Keratinocyte (primary cell): ENCODE measurements around the gene PPID. TPM values are rescaled to one million over a fixed set of nuclear protein-coding genes. Genes with fewer than 3 reads are reported as not detected.
"Not testable (repeated sequence)": the region's sequence is repeated elsewhere in the genome, so short reads cannot be mapped to it uniquely, and the experiment has no call there.

ENCODE experiments used
- DNase-seq: peaks from one replicate; pipeline ENCODE4 v3.0.0-alpha.2; 2011; ENCODE audit warnings: low read depth, missing footprints, low spot score
- FAIRE-seq: peaks from 2 replicates; lab custom pipeline; 2011; peaks lifted over from hg19 to GRCh38; lab: Jason Lieb, UNC
- H2AFZ ChIP-seq: 2 replicates; pipeline ENCODE4 v1.6.0; 2012; ENCODE audit warnings: low read length, control low read depth, inconsistent platforms; ENCODE audit not compliant: control insufficient read depth
- H3K27ac ChIP-seq: 2 replicates; pipeline ENCODE4 v1.5.1; 2011; ENCODE audit warnings: low read length; ENCODE audit not compliant: control insufficient read depth, insufficient read depth
- H3K27me3 ChIP-seq: 3 replicates; pipeline ENCODE4 v1.6.0; 2011; ENCODE audit warnings: low read length; ENCODE audit not compliant: control insufficient read depth, insufficient read depth; ENCODE audit errors: extremely low read depth
- H3K36me3 ChIP-seq, 2 experiments: 2 replicates in 1 of 2; 3 replicates in 1 of 2; pipeline ENCODE4 v1.5.1; 2011; ENCODE audit warnings: low read length in 2 of 2, mild to moderate bottlenecking in 1 of 2; ENCODE audit not compliant: control insufficient read depth in 2 of 2, insufficient read depth in 2 of 2; ENCODE audit errors: extremely low read depth in 1 of 2
- H3K4me1 ChIP-seq: 3 replicates; pipeline ENCODE4 v1.5.1; 2011; ENCODE audit warnings: low read length; ENCODE audit not compliant: control insufficient read depth, insufficient read depth; ENCODE audit errors: extremely low read depth
- H3K4me2 ChIP-seq: 3 replicates; pipeline ENCODE4 v1.6.0; 2011; ENCODE audit warnings: low read depth, low read length; ENCODE audit not compliant: control insufficient read depth, insufficient read depth; ENCODE audit errors: extremely low read depth
- H3K4me3 ChIP-seq, 3 experiments: fragments of 200-600 bp in 1 of 3; sonication (generic) in 1 of 3; 2 replicates in 2 of 3; 3 replicates in 1 of 3; pipeline ENCODE4 v1.5.1; 2011 to 2016; ENCODE audit warnings: low read length in 3 of 3, mild to moderate bottlenecking in 3 of 3, control low read depth in 2 of 3, inconsistent platforms in 1 of 3, low read depth in 1 of 3, mixed read lengths in 1 of 3, mixed run types in 1 of 3, moderate library complexity in 1 of 3; ENCODE audit not compliant: control insufficient read depth in 2 of 3, insufficient read depth in 2 of 3; ENCODE audit errors: extremely low read depth in 1 of 3
- H3K79me2 ChIP-seq: 2 replicates; pipeline ENCODE4 v1.6.0; 2012; ENCODE audit warnings: low read length; ENCODE audit not compliant: control insufficient read depth, insufficient read depth
- H3K9ac ChIP-seq: 3 replicates; pipeline ENCODE4 v1.6.0; 2011; ENCODE audit warnings: low read length; ENCODE audit not compliant: control insufficient read depth, insufficient read depth; ENCODE audit errors: extremely low read depth
- H3K9me1 ChIP-seq: 3 replicates; pipeline ENCODE4 v1.6.0; 2011; ENCODE audit warnings: low read length; ENCODE audit not compliant: control insufficient read depth, insufficient read depth; ENCODE audit errors: extremely low read depth
- H3K9me3 ChIP-seq: 2 replicates; pipeline ENCODE4 v1.5.1; 2012; ENCODE audit warnings: low read depth, low read length; ENCODE audit not compliant: control insufficient read depth
- H4K20me1 ChIP-seq: 3 replicates; pipeline ENCODE4 v1.6.0; 2011; ENCODE audit warnings: low read length; ENCODE audit not compliant: control insufficient read depth, insufficient read depth; ENCODE audit errors: extremely low read depth
- EZH2 ChIP-seq: IDR thresholded peaks from one replicate; pipeline ENCODE4 v1.6.1; 2012; ENCODE audit warnings: inconsistent platforms, mild to moderate bottlenecking, low read length, moderate library complexity
- dilution Hi-C: fragments of 300-500 bp; cut with MboI; formaldehyde crosslinking; loops from one replicate; pipeline ENCODE4 v1.7.0; 2020; ENCODE audit warnings: low sequenced_read_pairs; ENCODE audit not compliant: extremely low pct_ligation_motif_present
- polyA plus RNA-seq, 5 experiments: library from polyadenylated mRNA; depleted of rRNA in 3 of 5; stranded (reverse) in 3 of 5; stranded (forward) in 1 of 5; unstranded in 1 of 5; fragments of >200 nt; gene quantifications; 1 replicate in 1 of 5; 2 replicates in 3 of 5; 3 replicates in 1 of 5; pipeline versions ENCODE4 v1.2.1 to v1.2.3, GENCODE V29; 2011 to 2012; ENCODE audit warnings: missing spikeins in 2 of 5, low read depth in 1 of 5, low replicate concordance in 1 of 5
- TF ChIP-seq, protein P1 (sequence below), 3 experiments: IDR thresholded peaks in 1 of 3; conservative IDR thresholded peaks in 1 of 3; optimal IDR thresholded peaks in 1 of 3; 2 replicates in 2 of 3; 3 replicates in 1 of 3; pipeline versions ENCODE3 to v1.5.1; 2011; ENCODE audit warnings: low read length in 3 of 3, mild to moderate bottlenecking in 3 of 3, moderate library complexity in 2 of 3, control low read depth in 1 of 3, inconsistent platforms in 1 of 3; ENCODE audit not compliant: insufficient read depth in 2 of 3; ENCODE audit errors: extremely low read depth in 1 of 3

PPID gene
- polyA plus RNA-seq, 1 donor (not counting 4 experiments of a cell fraction or from before 2014, with no cell fraction given), result 27.2 TPM

GRCh38 chr4:158754385-158755180 is 31.4 kb upstream of the PPID start:
- Histone ChIP-seq H3K27ac (no peak overlapping the region), H3K9me3 (no peaks in the 10 kb centered on the region), H4K20me1 (no peaks in the 10 kb centered on the region), H3K36me3 (no peaks in the 10 kb centered on the region), H3K79me2 (no peaks in the 10 kb centered on the region), H3K9me1 (no peaks in the 10 kb centered on the region), H3K27me3 (no peaks in the 10 kb centered on the region), H3K4me2 (no peak overlapping the region), H3K4me1 (no peaks in the 10 kb centered on the region), H3K9ac (no peak overlapping the region), H3K4me3 (no peak overlapping the region), H2AFZ (no peak overlapping the region)
- dilution Hi-C loops, result no loop called here
- FAIRE-seq, result no peak
- no peak for TF ChIP-seq EZH2
- TF ChIP-seq, protein P1, sequence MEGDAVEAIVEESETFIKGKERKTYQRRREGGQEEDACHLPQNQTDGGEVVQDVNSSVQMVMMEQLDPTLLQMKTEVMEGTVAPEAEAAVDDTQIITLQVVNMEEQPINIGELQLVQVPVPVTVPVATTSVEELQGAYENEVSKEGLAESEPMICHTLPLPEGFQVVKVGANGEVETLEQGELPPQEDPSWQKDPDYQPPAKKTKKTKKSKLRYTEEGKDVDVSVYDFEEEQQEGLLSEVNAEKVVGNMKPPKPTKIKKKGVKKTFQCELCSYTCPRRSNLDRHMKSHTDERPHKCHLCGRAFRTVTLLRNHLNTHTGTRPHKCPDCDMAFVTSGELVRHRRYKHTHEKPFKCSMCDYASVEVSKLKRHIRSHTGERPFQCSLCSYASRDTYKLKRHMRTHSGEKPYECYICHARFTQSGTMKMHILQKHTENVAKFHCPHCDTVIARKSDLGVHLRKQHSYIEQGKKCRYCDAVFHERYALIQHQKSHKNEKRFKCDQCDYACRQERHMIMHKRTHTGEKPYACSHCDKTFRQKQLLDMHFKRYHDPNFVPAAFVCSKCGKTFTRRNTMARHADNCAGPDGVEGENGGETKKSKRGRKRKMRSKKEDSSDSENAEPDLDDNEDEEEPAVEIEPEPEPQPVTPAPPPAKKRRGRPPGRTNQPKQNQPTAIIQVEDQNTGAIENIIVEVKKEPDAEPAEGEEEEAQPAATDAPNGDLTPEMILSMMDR (optimal IDR thresholded peaks at IDR 0.05 in 1 of 3, IDR thresholded peaks at IDR 0.05 in 1 of 3, conservative IDR thresholded peaks at IDR 0.05 in 1 of 3; ENCODE audit: extremely low read depth in 1 of 3, insufficient read depth in 2 of 3, low read length in 3 of 3), result no peak
- DNase-seq, result no peak

- no peak for FAIRE-seq
- H3K4me1 ChIP-seq, result no peaks in the 10 kb centered on the region
- H3K9ac ChIP-seq, result no peak overlapping the region
- H3K79me2 ChIP-seq, result no peaks in the 10 kb centered on the region
- no peak overlapping the region for H3K4me2 ChIP-seq
- no peak overlapping the region for H3K27ac ChIP-seq
- dilution Hi-C loops, result no loop called here
- no peak for TF ChIP-seq EZH2
- TF ChIP-seq, protein P1 (optimal IDR thresholded peaks at IDR 0.05 in 1 of 3, IDR thresholded peaks at IDR 0.05 in 1 of 3, conservative IDR thresholded peaks at IDR 0.05 in 1 of 3; ENCODE audit: extremely low read depth in 1 of 3, insufficient read depth in 2 of 3, low read length in 3 of 3), result no peak
- no peaks in the 10 kb centered on the region for H3K9me1 ChIP-seq
- no peaks in the 10 kb centered on the region for H3K9me3 ChIP-seq
- H3K36me3 ChIP-seq, result no peaks in the 10 kb centered on the region
- H4K20me1 ChIP-seq, result no peaks in the 10 kb centered on the region
- H3K27me3 ChIP-seq, result no peaks in the 10 kb centered on the region
- no peak for DNase-seq
- H2AFZ ChIP-seq, result no peak overlapping the region
- no peak overlapping the region for H3K4me3 ChIP-seq
Observed at GRCh38 chr4:158750379-158750778, 27.2 kb upstream of the PPID start.

- H3K9me3 ChIP-seq, dilution Hi-C loops, H3K27me3 ChIP-seq, H4K20me1 ChIP-seq, H3K4me3 ChIP-seq, H2AFZ ChIP-seq, H3K27ac ChIP-seq, FAIRE-seq, H3K4me1 ChIP-seq, H3K79me2 ChIP-seq, H3K4me2 ChIP-seq, H3K9ac ChIP-seq, DNase-seq, H3K36me3 ChIP-seq, H3K9me1 ChIP-seq: not testable (repeated sequence)
Observed at GRCh38 chr4:158746537-158746936, 23.3 kb upstream of the PPID start.
